BE2C (cell line): ENCODE measurements around the gene SLC38A1.
A peak's percentile ranks its signal among the peaks of the same experiment; 100 is the strongest.

Experiments used
- DNase-seq: peaks from one replicate; pipeline ENCODE4 v3.0.0-alpha.2; 2020
- H3K27me3 ChIP-seq: fragments of 250-450 bp; sonication (Bioruptor Pico); 2 replicates; pipeline ENCODE4 v1.5.1; 2020; ENCODE audit warnings: mild to moderate bottlenecking
- H3K36me3 ChIP-seq: fragments of 250-450 bp; sonication (Bioruptor Pico); 2 replicates; pipeline ENCODE4 v1.5.1; 2020; ENCODE audit warnings: mild to moderate bottlenecking
- H3K4me1 ChIP-seq: fragments of 250-450 bp; sonication (Bioruptor Pico); 2 replicates; pipeline ENCODE4 v1.5.1; 2020
- H3K4me3 ChIP-seq: 2 replicates; pipeline ENCODE4 v1.5.1; 2011; ENCODE audit warnings: low read depth, low read length
- H3K9me3 ChIP-seq: fragments of 250-450 bp; sonication (Bioruptor Pico); 2 replicates; pipeline ENCODE4 v1.5.1; 2020
- TF ChIP-seq, protein P1 (sequence below): IDR thresholded peaks from 2 replicates; pipeline ENCODE4 v1.5.1; 2012; ENCODE audit warnings: mild to moderate bottlenecking, low read depth, low read length

SLC38A1 gene

DNA sequence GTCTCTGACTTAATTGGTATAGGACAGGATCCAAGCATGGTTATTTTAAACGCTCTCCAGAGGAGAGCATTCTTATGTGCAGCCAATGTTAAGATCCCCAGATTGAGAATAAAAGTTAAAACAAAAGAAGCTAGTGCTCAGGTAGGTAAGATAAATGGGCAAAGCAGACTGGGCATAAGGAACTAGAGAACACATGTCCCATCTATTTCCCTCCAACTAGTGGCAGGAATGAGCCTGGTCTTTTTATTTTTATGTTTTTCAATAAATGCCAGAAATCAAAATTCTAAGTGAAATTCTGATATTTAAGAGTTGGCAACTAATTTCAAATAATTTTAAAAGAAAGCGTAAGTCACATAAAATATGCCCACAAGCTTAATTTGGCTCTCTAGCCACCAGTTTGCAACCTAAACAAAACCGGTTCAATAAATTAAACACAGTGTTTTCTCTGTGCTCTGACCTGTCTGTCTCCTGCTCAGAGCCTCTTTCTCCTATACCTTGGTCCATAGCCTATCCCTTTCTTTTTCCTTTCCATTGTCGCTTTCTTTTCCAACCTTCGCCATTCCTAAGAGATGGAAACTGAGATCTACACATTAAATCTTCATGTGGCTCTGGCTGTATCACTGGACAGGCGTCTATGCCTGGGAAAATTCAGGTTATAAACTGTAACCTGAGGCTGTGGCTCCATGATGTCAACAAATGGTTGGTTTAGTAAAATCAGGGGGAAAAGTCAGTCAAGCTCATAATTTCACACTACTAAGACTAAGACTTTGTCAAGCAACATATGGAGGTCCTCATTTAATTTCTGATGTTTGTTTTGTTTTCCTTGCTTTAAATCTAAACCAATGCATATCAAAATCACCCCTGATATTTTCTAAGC, 5.5 kb downstream of the SLC38A1 start:
- peaks cover 10% of the 10 kb centered on the region for H3K36me3 ChIP-seq
- H3K9me3 ChIP-seq = no peaks in the 10 kb centered on the region
- no peak overlapping the region for H3K4me3 ChIP-seq
- no peaks in the 10 kb centered on the region for H3K27me3 ChIP-seq
- no peak for DNase-seq
- TF ChIP-seq, protein P1, sequence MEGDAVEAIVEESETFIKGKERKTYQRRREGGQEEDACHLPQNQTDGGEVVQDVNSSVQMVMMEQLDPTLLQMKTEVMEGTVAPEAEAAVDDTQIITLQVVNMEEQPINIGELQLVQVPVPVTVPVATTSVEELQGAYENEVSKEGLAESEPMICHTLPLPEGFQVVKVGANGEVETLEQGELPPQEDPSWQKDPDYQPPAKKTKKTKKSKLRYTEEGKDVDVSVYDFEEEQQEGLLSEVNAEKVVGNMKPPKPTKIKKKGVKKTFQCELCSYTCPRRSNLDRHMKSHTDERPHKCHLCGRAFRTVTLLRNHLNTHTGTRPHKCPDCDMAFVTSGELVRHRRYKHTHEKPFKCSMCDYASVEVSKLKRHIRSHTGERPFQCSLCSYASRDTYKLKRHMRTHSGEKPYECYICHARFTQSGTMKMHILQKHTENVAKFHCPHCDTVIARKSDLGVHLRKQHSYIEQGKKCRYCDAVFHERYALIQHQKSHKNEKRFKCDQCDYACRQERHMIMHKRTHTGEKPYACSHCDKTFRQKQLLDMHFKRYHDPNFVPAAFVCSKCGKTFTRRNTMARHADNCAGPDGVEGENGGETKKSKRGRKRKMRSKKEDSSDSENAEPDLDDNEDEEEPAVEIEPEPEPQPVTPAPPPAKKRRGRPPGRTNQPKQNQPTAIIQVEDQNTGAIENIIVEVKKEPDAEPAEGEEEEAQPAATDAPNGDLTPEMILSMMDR = peak; percentile 44
- peaks cover 7% of the 10 kb centered on the region for H3K4me1 ChIP-seq

DNA sequence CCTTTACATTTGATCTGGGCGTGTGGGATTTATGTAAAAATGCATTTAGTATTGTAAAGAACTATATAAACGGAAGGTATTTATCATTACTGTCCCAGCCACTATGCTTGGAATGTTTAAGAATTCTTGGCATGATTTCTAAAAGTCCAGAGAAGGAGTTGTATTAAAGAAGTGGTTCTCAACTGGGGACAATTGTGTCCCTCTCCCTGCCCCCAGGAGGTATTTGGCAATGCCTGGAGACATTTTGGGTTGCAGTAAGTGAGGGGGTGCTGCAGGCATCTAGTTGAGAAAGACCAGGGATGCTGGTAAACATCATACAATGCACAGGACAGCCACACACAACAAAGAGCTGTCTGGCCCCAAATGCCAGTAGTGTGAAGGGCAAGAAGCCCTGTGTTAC, 7.2 kb downstream of the SLC38A1 start:
- H3K36me3 ChIP-seq = peaks cover 4% of the 10 kb centered on the region; the same call in 1 of the 2 replicates
- no peak for DNase-seq
- no peak overlapping the region for H3K4me3 ChIP-seq
- H3K9me3 ChIP-seq = no peaks in the 10 kb centered on the region
- H3K27me3 ChIP-seq = no peaks in the 10 kb centered on the region
- peaks cover 11% of the 10 kb centered on the region for H3K4me1 ChIP-seq
- TF ChIP-seq, protein P1 = no peak

DNA sequence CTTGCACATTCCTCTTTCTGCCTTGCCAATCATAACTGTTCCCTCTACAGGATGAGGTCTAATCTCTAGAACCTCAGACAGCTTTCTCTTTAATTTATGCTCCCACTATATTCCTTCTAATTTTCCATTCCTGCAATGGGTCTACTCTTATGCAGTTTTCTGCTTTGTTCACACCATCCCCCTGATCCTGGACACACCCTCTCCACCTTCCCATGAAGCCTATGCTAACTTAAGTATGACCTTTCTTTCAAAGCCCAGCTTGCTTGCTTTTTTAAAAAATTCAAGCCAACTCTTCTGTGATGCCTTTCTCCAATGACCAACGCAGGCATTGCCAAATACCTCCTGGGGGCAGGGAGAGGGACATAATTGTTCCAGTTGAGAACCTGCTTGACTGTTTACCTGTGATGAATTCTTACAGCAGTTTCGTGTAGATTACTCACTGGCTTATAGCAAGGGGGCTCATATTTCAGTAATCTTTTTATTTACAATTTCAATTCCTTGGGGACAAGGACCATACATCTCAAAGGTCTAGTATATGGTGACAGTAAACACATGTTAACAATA, 7.8 kb downstream of the SLC38A1 start:
- TF ChIP-seq, protein P1 = no peak

DNA sequence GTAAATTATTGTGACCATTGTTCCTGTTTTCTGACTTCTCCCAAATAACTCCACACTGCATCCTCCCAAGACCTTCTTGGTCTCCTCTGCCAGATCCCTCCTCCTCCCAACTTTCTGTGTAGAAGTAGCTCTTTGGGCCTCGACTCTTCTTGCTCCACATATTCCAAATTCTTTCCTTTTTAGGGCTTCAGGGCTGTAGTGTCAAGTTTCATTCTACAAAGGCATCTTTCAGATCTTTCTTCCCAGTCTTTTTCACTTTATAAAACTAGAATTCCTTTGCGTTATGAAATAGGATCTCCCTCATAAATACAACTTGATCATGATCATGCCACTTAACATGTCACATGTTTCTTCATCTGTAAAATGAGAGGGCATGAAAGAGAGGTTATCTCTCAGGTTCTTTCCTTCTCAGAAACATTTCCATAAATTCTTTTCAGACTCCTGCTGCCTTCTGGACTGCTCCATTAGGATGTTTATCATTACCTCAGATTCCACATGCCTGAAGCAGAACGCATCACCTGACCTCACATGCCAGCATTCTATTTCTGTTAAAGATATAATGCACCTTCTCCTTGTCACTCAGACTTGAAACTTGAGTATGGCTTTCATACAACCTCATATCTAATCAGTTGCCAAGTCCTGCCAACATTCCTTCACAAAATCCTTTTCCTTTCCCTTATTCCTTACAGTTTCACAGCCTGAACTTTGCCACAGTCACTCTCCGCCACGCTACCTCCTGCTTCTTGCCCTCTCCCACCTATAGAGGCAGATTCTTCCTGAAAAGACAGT, 8.5 kb downstream of the SLC38A1 start:
- H3K36me3 ChIP-seq = peaks cover 4% of the 10 kb centered on the region; the same call in 1 of the 2 replicates
- no peaks in the 10 kb centered on the region for H3K27me3 ChIP-seq
- TF ChIP-seq, protein P1 = no peak
- no peak overlapping the region for H3K4me3 ChIP-seq
- H3K4me1 ChIP-seq = peaks cover 18% of the 10 kb centered on the region
- H3K9me3 ChIP-seq = no peaks in the 10 kb centered on the region
- DNase-seq = no peak

More for the DNA sequence above, 7.8 kb downstream of the SLC38A1 start:
- no peak for DNase-seq
- Histone ChIP-seq H3K27me3 (no peaks in the 10 kb centered on the region), H3K9me3 (no peaks in the 10 kb centered on the region), H3K4me3 (no peak overlapping the region), H3K4me1 (peaks cover 14% of the 10 kb centered on the region), H3K36me3 (peaks cover 4% of the 10 kb centered on the region; the same call in 1 of the 2 replicates)

DNA sequence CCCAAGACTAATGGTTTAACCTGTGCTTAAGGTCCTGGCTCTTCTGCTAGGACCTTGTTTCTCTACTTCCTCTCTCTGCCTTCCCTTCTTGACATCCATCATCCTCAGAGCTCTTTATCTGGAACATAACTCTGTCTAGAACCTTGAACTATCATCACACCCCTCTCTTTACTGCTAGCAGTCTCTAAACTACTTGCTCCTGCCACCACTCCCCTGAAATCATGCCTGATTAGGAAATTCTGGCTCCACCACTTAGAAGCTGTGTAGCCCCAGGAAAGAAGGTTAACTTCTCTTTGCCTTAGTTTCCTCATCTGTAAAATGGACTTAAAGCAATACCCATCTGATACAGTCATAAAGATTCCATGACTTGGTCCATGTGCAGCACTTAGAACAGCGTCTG, 9.1 kb downstream of the SLC38A1 start:
- Histone ChIP-seq H3K9me3 (no peaks in the 10 kb centered on the region), H3K4me1 (peaks cover 18% of the 10 kb centered on the region), H3K27me3 (no peaks in the 10 kb centered on the region), H3K36me3 (peaks cover 9% of the 10 kb centered on the region), H3K4me3 (no peak overlapping the region)
- TF ChIP-seq, protein P1 = no peak
- no peak for DNase-seq
